ENCODE results near the gene SH2D7. TPM values are rescaled to one million over a fixed set of nuclear protein-coding genes. Genes with fewer than 3 reads are reported as not detected.

SH2D7 gene
- polyA plus RNA-seq, 1 of the 3 experiments (the other 2 are of a cell fraction), result not detected

- CTCF ChIA-PET, result interaction anchor here (1.5 to 5.7 kb wide), 3 partner anchors 37 to 124 kb away, joined by 3 to 39 read pairs (median 9); no protein-coding TSS in a partner anchor
- Histone ChIP-seq H3K9me3 (no peaks in the 10 kb centered on the region), H3K9ac (no peak overlapping the region), H3K36me3 (replicated peaks in 1 of 2; ENCODE audit: control insufficient read depth in 1 of 2, insufficient read depth in 2 of 2, low read length in 1 of 2) (peaks cover 0 to 7% of the 10 kb centered on the region in 2 experiments), H3K27me3 (ENCODE audit: insufficient read depth) (no peaks in the 10 kb centered on the region), H2AFZ (ENCODE audit: low read depth) (no peak overlapping the region), H3K27ac (ENCODE audit: low read depth in 2 of 2, low read length in 1 of 2) (no peak overlapping the region), H3K9me2 (no peaks in the 10 kb centered on the region), H4K20me1 (ENCODE audit: insufficient read depth) (peaks cover 15% of the 10 kb centered on the region), H3K4me3 (ENCODE audit: low read depth in 2 of 2, low read length in 1 of 2) (no peak overlapping the region), H3K79me2 (ENCODE audit: insufficient read depth) (peaks cover 94% of the 10 kb centered on the region), H3F3A (replicated peaks; ENCODE audit: insufficient read depth) (peaks cover 44% of the 10 kb centered on the region), H3K4me1 (ENCODE audit: control insufficient read depth in 1 of 2, insufficient read depth in 2 of 2, low read depth in 1 of 2, low read length in 1 of 2) (peaks cover 57 to 63% of the 10 kb centered on the region in 2 experiments), H3K4me2 (no peak overlapping the region)
- 57% methylated on average over 2 of the region's 2 CpGs for WGBS (ENCODE audit: low lambda C conversion rate)
- POLR2A ChIA-PET, result no interaction called here
- DNase-seq, result no peak
- TF ChIP-seq TEAD4 (IDR thresholded peaks at IDR 0.05; ENCODE audit: borderline replicate concordance, insufficient read depth) (no peak), RCOR1 (IDR thresholded peaks at IDR 0.05; ENCODE audit: low read length) (no peak), ZBTB33 (IDR thresholded peaks at IDR 0.05; ENCODE audit: borderline replicate concordance, low read depth) (no peak)
Observed at GRCh38 chr15:78071383-78071782, 21.0 kb upstream of the SH2D7 start.

GRCh38 chr15:78072080-78072892 lies 20.1 kb upstream of the SH2D7 start:
- ChIA-PET CTCF (interaction anchor here (0.7 to 5.7 kb wide), 4 partner anchors 36 to 113 kb away, joined by 3 to 39 read pairs (median 6); no protein-coding TSS in a partner anchor), POLR2A (no interaction called here)
- peak overlapping the region; percentile 18 to 31; a peak in 2 of 4 replicates for H3K27ac ChIP-seq (ENCODE audit: low read depth in 2 of 2, low read length in 1 of 2)
- H3K4me1 ChIP-seq (ENCODE audit: control insufficient read depth in 1 of 2, insufficient read depth in 2 of 2, low read depth in 1 of 2, low read length in 1 of 2), result peaks cover 54% of the 10 kb centered on the region in 2 experiments
- H3K4me3 ChIP-seq (ENCODE audit: low read depth in 2 of 2, low read length in 1 of 2), result no peak overlapping the region
- DNase-seq, result no peak
- peak overlapping the region; percentile 42; the same call in 1 of the 2 replicates for H3K4me2 ChIP-seq
- WGBS (ENCODE audit: low lambda C conversion rate), result 83% methylated on average over 5 of the region's 9 CpGs
- no peaks in the 10 kb centered on the region for H3K9me3 ChIP-seq
- no peak overlapping the region for H2AFZ ChIP-seq (ENCODE audit: low read depth)
- H3F3A ChIP-seq (replicated peaks; ENCODE audit: insufficient read depth), result peaks cover 40% of the 10 kb centered on the region
- H3K36me3 ChIP-seq (replicated peaks in 1 of 2; ENCODE audit: control insufficient read depth in 1 of 2, insufficient read depth in 2 of 2, low read length in 1 of 2), result peaks cover 0 to 7% of the 10 kb centered on the region in 2 experiments
- H3K9ac ChIP-seq, result no peak overlapping the region
- peaks cover 11% of the 10 kb centered on the region for H4K20me1 ChIP-seq (ENCODE audit: insufficient read depth)
- no peaks in the 10 kb centered on the region for H3K9me2 ChIP-seq
- no peaks in the 10 kb centered on the region for H3K27me3 ChIP-seq (ENCODE audit: insufficient read depth)
- peaks cover 94% of the 10 kb centered on the region for H3K79me2 ChIP-seq (ENCODE audit: insufficient read depth)
- TF ChIP-seq RAD21 (IDR thresholded peaks at IDR 0.05; ENCODE audit: low read length) (no peak), TEAD4 (IDR thresholded peaks at IDR 0.05; ENCODE audit: borderline replicate concordance, insufficient read depth) (no peak), MXI1 (IDR thresholded peaks at IDR 0.05; ENCODE audit: low read depth, low read length) (no peak), SMC3 (IDR thresholded peaks at IDR 0.05; ENCODE audit: low read depth, low read length) (no peak)

Measured in SK-N-SH (cell line).